GM10248 (cell line): ENCODE measurements around the gene PPP1R14D.

ENCODE experiments used
- CTCF ChIA-PET: fragments of 300-600 bp; sonication (Branson Sonifier 250); formaldehyde crosslinking; extraction: SDS; loops from one replicate; lab custom pipeline; 2021; ENCODE audit warnings: antibody characterized with exemption; lab: Yijun Ruan, JAX
- POLR2A ChIA-PET: fragments of 350-650 bp; sonication (Branson Sonifier 250); formaldehyde crosslinking; extraction: SDS; loops from one replicate; lab custom pipeline; 2020; ENCODE audit warnings: antibody characterized with exemption; lab: Yijun Ruan, JAX
- DNase-seq: peaks from one replicate; pipeline ENCODE4 v3.0.0; 2012; ENCODE audit errors: extremely low spot score
- CTCF ChIP-seq: IDR thresholded peaks from 2 replicates; pipeline ENCODE4 v1.5.1; 2012; ENCODE audit warnings: mild to moderate bottlenecking, low read depth; ENCODE audit errors: extremely low read depth, missing control alignments, control extremely low read depth

The PPP1R14D gene

DNA sequence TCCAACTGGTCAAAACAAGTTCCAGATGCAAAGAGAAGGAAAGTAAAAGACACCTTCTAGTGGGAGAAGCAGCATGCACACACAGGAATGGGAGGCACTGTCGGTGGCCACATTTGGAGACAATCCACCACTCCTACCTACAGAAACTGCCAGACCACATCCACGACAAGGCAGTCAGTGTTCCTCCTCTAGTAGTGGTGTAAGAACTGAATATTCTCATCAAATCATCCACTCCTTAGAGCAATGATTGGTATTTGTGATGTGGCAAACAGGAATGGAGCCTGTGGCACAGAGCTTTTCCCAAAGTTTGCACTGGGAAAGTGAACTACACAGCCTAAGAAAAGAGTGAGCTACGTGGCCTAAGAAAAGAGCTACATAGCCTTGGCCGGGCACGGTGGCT is 10.2 kb upstream of the PPP1R14D start:
- POLR2A ChIA-PET, result interaction anchor here (0.6 kb wide), 1 partner anchor 1424 kb away, joined by 3 read pairs; no protein-coding TSS in a partner anchor
- TF ChIP-seq CTCF, result no peak
- CTCF ChIA-PET, result interaction anchor here (1.0 to 1.8 kb wide), 4 partner anchors 9 to 103 kb away, joined by 3 to 5 read pairs (median 4); partner anchors contain the start of gene VPS18

DNA sequence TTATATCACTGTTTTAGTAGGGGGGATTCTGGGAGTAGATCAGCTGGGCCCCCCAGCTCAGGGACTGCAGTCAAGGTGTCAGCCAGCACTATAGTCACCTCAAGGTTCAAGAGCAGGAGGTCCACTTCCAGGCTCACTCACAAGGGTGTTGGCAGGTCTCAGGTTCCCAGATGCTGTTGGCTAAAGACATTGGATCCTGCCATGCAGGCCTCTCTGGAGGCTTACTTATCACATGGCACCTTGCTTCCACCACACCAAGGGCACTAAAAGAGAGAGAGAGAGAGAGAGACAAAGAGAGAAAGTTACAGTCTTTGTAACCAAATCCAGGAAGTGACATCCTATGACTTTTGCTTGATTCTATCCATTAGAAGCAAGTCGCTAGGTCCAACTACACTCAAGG is 7.5 kb upstream of the PPP1R14D start:
- DNase-seq, result no peak
- ChIA-PET POLR2A (no interaction called here), CTCF (interaction anchor here (1.7 kb wide), 1 partner anchor 68 kb away, joined by 4 read pairs; no protein-coding TSS in a partner anchor)
- TF ChIP-seq CTCF, result no peak

More for the DNA sequence above, 10.2 kb upstream of the PPP1R14D start:
- DNase-seq, result no peak

GRCh38 chr15:40832903-40833302 is 4.4 kb upstream of the PPP1R14D start:
- CTCF ChIA-PET, result interaction anchor here (1.2 to 2.0 kb wide), 2 partner anchors 25 to 61 kb away, joined by 4 to 11 read pairs; partner anchors contain the start of gene VPS18
- no peak for TF ChIP-seq CTCF
- POLR2A ChIA-PET, result interaction anchor here (0.6 kb wide), 1 partner anchor 12 kb away, joined by 4 read pairs; no protein-coding TSS in a partner anchor
- DNase-seq, result no peak

DNA sequence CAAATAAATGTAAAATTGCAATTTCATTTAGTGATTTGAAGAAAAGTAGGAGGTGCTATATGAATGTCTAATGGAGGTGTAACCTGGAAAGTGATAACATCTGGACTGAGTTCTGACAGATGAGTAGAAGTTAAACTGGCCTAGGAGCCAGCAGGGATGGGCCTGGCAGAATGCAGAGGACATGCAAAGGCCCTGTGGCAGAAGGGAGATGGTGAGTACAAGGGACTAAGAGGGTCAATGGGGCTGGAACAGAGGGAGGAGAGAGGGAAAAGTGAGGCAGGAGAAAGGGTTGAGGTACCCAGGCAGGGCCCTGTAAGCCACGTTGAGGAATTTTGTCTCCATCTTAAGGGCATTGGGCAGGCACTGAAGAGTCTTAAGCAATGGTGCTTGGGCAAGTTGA is 3.4 kb upstream of the PPP1R14D start:
- no peak for TF ChIP-seq CTCF
- ChIA-PET CTCF (interaction anchor here (1.2 to 2.0 kb wide), 2 partner anchors 26 to 62 kb away, joined by 4 to 11 read pairs; partner anchors contain the start of gene VPS18), POLR2A (no interaction called here)
- no peak for DNase-seq

GRCh38 chr15:40830884-40831283 is 2.4 kb upstream of the PPP1R14D start:
- DNase-seq, result no peak
- POLR2A ChIA-PET, result interaction anchor here (0.6 kb wide), 1 partner anchor 12 kb away, joined by 3 read pairs; no protein-coding TSS in a partner anchor
- no peak for TF ChIP-seq CTCF
- CTCF ChIA-PET, result interaction anchor here (0.6 kb wide), 1 partner anchor 15 kb away, joined by 3 read pairs; no protein-coding TSS in a partner anchor

- ChIA-PET POLR2A (no interaction called here), CTCF (interaction anchor here (1.3 to 2.3 kb wide), 3 partner anchors 10 to 66 kb away, joined by 3 to 8 read pairs (median 5); partner anchors contain the start of gene VPS18)
- TF ChIP-seq CTCF, result no peak
- DNase-seq, result no peak
Measured at GRCh38 chr15:40829115-40829514, 607 bp upstream of the PPP1R14D start.
